HCT116 (cell line): ENCODE measurements around the gene MED6. TPM values are rescaled to one million over a fixed set of nuclear protein-coding genes. Genes with fewer than 3 reads are reported as not detected.

Source experiments
- ATAC-seq: fragments of 200-7000 bp; cut with Tn5 transposase; 2 replicates; pipeline ENCODE4 v1.9.1; 2020; ENCODE audit warnings: mild to moderate bottlenecking, moderate library complexity
- Bru-seq: library from RNA; stranded (reverse); fragments of 400-500 nt; gene quantifications from one replicate; lab custom pipeline; 2021; lab: Mats Ljungman, UMichigan
- BruChase-seq, 2 experiments: library from RNA; stranded (reverse); fragments of 400-500 nt; gene quantifications; one replicate each; lab custom pipeline; 2021; lab: Mats Ljungman, UMichigan
- BruUV-seq: library from RNA; stranded (reverse); fragments of 400-500 nt; replicated peaks from 2 replicates; lab custom pipeline; 2021; lab: Mats Ljungman, UMichigan
- CTCF ChIA-PET: fragments of 300-600 bp; sonication (Branson Sonifier 250); formaldehyde crosslinking; loops from one replicate; lab custom pipeline; 2021; ENCODE audit warnings: antibody characterized with exemption; lab: Charles Lee
- POLR2A ChIA-PET: fragments of 300-600, 350-600 bp; sonication (Branson Sonifier 250); formaldehyde crosslinking; loops from one replicate; lab custom pipeline; 2021; ENCODE audit warnings: antibody characterized with exemption; lab: Charles Lee
- RAD21 ChIA-PET, 2 experiments: fragments of 300-600 bp; sonication (Branson Sonifier 250); formaldehyde crosslinking; loops; one replicate each; lab custom pipeline; 2023; ENCODE audit warnings: low total read pairs in 2 of 2; ENCODE audit not compliant: uncharacterized antibody in 2 of 2, unreplicated experiment in 2 of 2, low non-redundant PET in 1 of 2; lab: Charles Lee
- DNase-seq: peaks from one replicate; pipeline ENCODE4 v3.0.0-alpha.2; 2010; ENCODE audit warnings: low read depth, low spot score
- H2AFZ ChIP-seq: fragments of 200-600 bp; shearing (Covaris generic), sonication (generic); 2 replicates; pipeline ENCODE4 v1.6.1; 2017; ENCODE audit warnings: low read depth, mixed run types, mixed read lengths, antibody characterized with exemption, low read length; ENCODE audit not compliant: poor library complexity, severe bottlenecking
- H3K27ac ChIP-seq: 2 replicates; pipeline ENCODE4 v1.5.1; 2012; ENCODE audit warnings: low read depth, low read length
- H3K27me3 ChIP-seq: fragments of 200-600 bp; sonication (generic); 2 replicates; pipeline ENCODE4 v1.6.1; 2016; ENCODE audit warnings: mixed run types, low read length, mixed read lengths; ENCODE audit not compliant: insufficient read depth
- H3K36me3 ChIP-seq, 2 experiments: fragments of 200-500 bp in 1 of 2; fragments of 200-600 bp in 1 of 2; sonication (Bioruptor generic) in 1 of 2; sonication (generic) in 1 of 2; 2 replicates each; pipeline versions ENCODE4 v1.5.1 to v1.6.1; 2014 to 2016; ENCODE audit warnings: low read length in 2 of 2, inconsistent platforms in 1 of 2, mixed read lengths in 1 of 2, mixed run types in 1 of 2; ENCODE audit not compliant: insufficient read depth in 2 of 2, control insufficient read depth in 1 of 2
- H3K4me1 ChIP-seq, 2 experiments: fragments of 200-600 bp in 1 of 2; sonication (generic) in 1 of 2; 2 replicates each; pipeline versions ENCODE4 v1.5.1 to v1.6.1; 2012 to 2017; ENCODE audit warnings: low read length in 2 of 2, inconsistent platforms in 1 of 2, mild to moderate bottlenecking in 1 of 2, mixed read lengths in 1 of 2, mixed run types in 1 of 2, moderate library complexity in 1 of 2; ENCODE audit not compliant: insufficient read depth in 2 of 2, control insufficient read depth in 1 of 2
- H3K4me2 ChIP-seq: fragments of 200-600 bp; sonication (generic); 2 replicates; pipeline ENCODE4 v1.6.1; 2017; ENCODE audit warnings: mixed run types, low read length, mixed read lengths
- H3K4me3 ChIP-seq, 2 experiments: fragments of 200-600 bp in 1 of 2; sonication (generic) in 1 of 2; replicated peaks in 1 of 2; 2 replicates each; pipeline ENCODE4 v1.5.1; 2011 to 2016; ENCODE audit warnings: low read length in 2 of 2, control low read depth in 1 of 2, low read depth in 1 of 2, mild to moderate bottlenecking in 1 of 2, mixed read lengths in 1 of 2, mixed run types in 1 of 2
- H3K79me2 ChIP-seq: fragments of 200-600 bp; sonication (generic); 2 replicates; pipeline ENCODE4 v1.6.1; 2017; ENCODE audit warnings: mild to moderate bottlenecking, mixed run types, low read length, moderate library complexity, mixed read lengths; ENCODE audit not compliant: insufficient read depth
- H3K9ac ChIP-seq: fragments of 200-600 bp; sonication (generic); 2 replicates; pipeline ENCODE4 v1.6.1; 2016; ENCODE audit warnings: low read length, mixed read lengths
- H3K9me2 ChIP-seq: fragments of 200-600 bp; sonication (generic), shearing (Covaris generic); 2 replicates; pipeline ENCODE4 v1.6.1; 2017; ENCODE audit warnings: mixed run types, mild to moderate bottlenecking, moderate library complexity; ENCODE audit not compliant: insufficient read depth
- H3K9me3 ChIP-seq, 2 experiments: fragments of 200-500 bp in 1 of 2; fragments of 200-600 bp in 1 of 2; sonication (Bioruptor generic) in 1 of 2; sonication (generic) in 1 of 2; 2 replicates each; pipeline ENCODE4 v1.6.1; 2014 to 2017; ENCODE audit warnings: low read length in 2 of 2, mixed read lengths in 2 of 2, inconsistent platforms in 1 of 2, low read depth in 1 of 2, mild to moderate bottlenecking in 1 of 2, mixed run types in 1 of 2, moderate library complexity in 1 of 2; ENCODE audit not compliant: control insufficient read depth in 1 of 2, insufficient read depth in 1 of 2
- H4K20me1 ChIP-seq: fragments of 200-600 bp; sonication (generic), shearing (Covaris generic); 2 replicates; pipeline ENCODE4 v1.6.1; 2017; ENCODE audit warnings: mixed run types, mild to moderate bottlenecking, moderate library complexity; ENCODE audit not compliant: insufficient read depth
- EGR1 ChIP-seq: IDR thresholded peaks from 2 replicates; pipeline ENCODE4 v1.6.1; 2012; ENCODE audit warnings: low read depth
- ELF1 ChIP-seq: IDR thresholded peaks from 2 replicates; pipeline ENCODE4 v1.6.1; 2012; ENCODE audit warnings: low read depth, borderline replicate concordance
- FOSL1 ChIP-seq: IDR thresholded peaks from 2 replicates; pipeline ENCODE4 v1.6.1; 2012; ENCODE audit warnings: low read depth
- MAX ChIP-seq: IDR thresholded peaks from 2 replicates; pipeline ENCODE4 v1.6.1; 2012
- POLR2AphosphoS5 ChIP-seq: IDR thresholded peaks from 2 replicates; pipeline ENCODE4 v1.6.1; 2011; ENCODE audit warnings: mild to moderate bottlenecking, low read depth, low read length, moderate library complexity
- RAD21 ChIP-seq: IDR thresholded peaks from 2 replicates; pipeline ENCODE4 v1.6.1; 2012; ENCODE audit warnings: low read depth, mild to moderate bottlenecking
- REST ChIP-seq: IDR thresholded peaks from 2 replicates; pipeline ENCODE4 v1.6.1; 2012; ENCODE audit warnings: low read depth
- SP1 ChIP-seq: IDR thresholded peaks from 2 replicates; pipeline ENCODE4 v1.6.1; 2012; ENCODE audit warnings: low read depth
- SRF ChIP-seq: IDR thresholded peaks from 2 replicates; pipeline ENCODE4 v1.6.1; 2012; ENCODE audit warnings: low read depth
- YY1 ChIP-seq: IDR thresholded peaks from 2 replicates; pipeline ENCODE4 v1.6.1; 2011; ENCODE audit warnings: low read length, low read depth, moderate library complexity, mild to moderate bottlenecking; ENCODE audit not compliant: insufficient replicate concordance; ENCODE audit errors: extremely low read depth
- intact Hi-C: fragments of 100-400 bp; cut with micrococcal nuclease; formaldehyde crosslinking; loops from 2 replicates; pipeline ENCODE4 v1.10.0; 2022
- long read RNA-seq: library from polyadenylated mRNA; unstranded; transcript quantifications from one replicate; pipeline ENCODE4 v2.0.0, GENCODE V29; 2021; ENCODE audit not compliant: unreplicated experiment
- polyA plus RNA-seq: library from polyadenylated mRNA; unstranded; fragments of >200 nt; gene quantifications from 2 replicates; pipeline ENCODE4 v1.2.1, GENCODE V29; 2012; ENCODE audit warnings: missing spikeins
- total RNA-seq: library from RNA; stranded (reverse); gene quantifications from one replicate; pipeline ENCODE4 v1.2.1, GENCODE V29; 2021; ENCODE audit not compliant: unreplicated experiment

MED6 gene
- total RNA-seq (39.6 TPM), Bru-seq, nascent RNA (percentile 96 among the genes with signal in this experiment), BruChase-seq, experiment 1, labeled RNA remaining after a 6-hour chase (percentile 94 among the genes with signal in this experiment), BruChase-seq, experiment 2, labeled RNA remaining after a 2-hour chase (percentile 97 among the genes with signal in this experiment)
- 18.3 and 20.9 TPM in 2 replicates for polyA plus RNA-seq
- long read RNA-seq, transcript MED6-201 (8 exons, 1,995 nt), result major isoform, 22 of 37 reads
- long read RNA-seq, partial matches to known transcripts, result 3 of 37 reads
- long read RNA-seq, other reads (novel, unspliced or antisense), result 8 of 37 reads

GRCh38 chr14:70600382-70601157 is at the start of gene MED6:
Gene MED6, minus strand, starts transcription at chr14:70600655. Its CDS starts 18 bp downstream, at chr14:70600637.
- peak within 1 kb of the TSS; percentile 85 for H3K9ac ChIP-seq
- H4K20me1 ChIP-seq, result peaks cover 3% of the 10 kb centered on the region
- ChIA-PET POLR2A (no interaction called here), RAD21 (no interaction called here), CTCF (no interaction called here)
- no peaks in the 10 kb centered on the region for H3K9me3 ChIP-seq
- DNase-seq (peak; percentile 82), ATAC-seq (peak; percentile 96)
- BruUV-seq, result no TSS peak
- H2AFZ ChIP-seq, result peak within 1 kb of the TSS; percentile 93
- peak within 1 kb of the TSS; percentile 86 for H3K4me2 ChIP-seq
- peak within 1 kb of the TSS; percentile 90 to 92 for H3K4me3 ChIP-seq
- peak; percentile 68 for TF ChIP-seq POLR2AphosphoS5
- peak; percentile 62 for TF ChIP-seq EGR1
- TF ChIP-seq YY1, result peak; percentile 94
- TF ChIP-seq SP1, result 0 out of 2 replicates have a peak, but pooled peaks have one; percentile 62
- TF ChIP-seq MAX, result 0 out of 2 replicates have a peak, but pooled peaks have one; percentile 33
- no peak for TF ChIP-seq FOSL1
- no peak for TF ChIP-seq REST
- peak; percentile 57 for TF ChIP-seq ELF1
- TF ChIP-seq RAD21, result no peak
- TF ChIP-seq SRF, result peak; percentile 93
- H3K27me3 ChIP-seq, result no peaks in the 10 kb centered on the region
- peaks cover 49% of the 10 kb centered on the region for H3K79me2 ChIP-seq
- peaks cover 3% of the 10 kb centered on the region; the same call in 1 of the 2 replicates for H3K9me2 ChIP-seq
- intact Hi-C loops, result no loop called here
- H3K36me3 ChIP-seq, result peaks cover 4 to 11% of the 10 kb centered on the region in 2 experiments; a peak in 2 of 4 replicates
- H3K27ac ChIP-seq, result peak within 1 kb of the TSS; percentile 41; the same call in 1 of the 2 replicates
- peaks cover 10 to 17% of the 10 kb centered on the region in 2 experiments for H3K4me1 ChIP-seq
